ENCODE results near the gene TSPAN10. TPM values are rescaled to one million over a fixed set of nuclear protein-coding genes. Genes with fewer than 3 reads are reported as not detected.

The TSPAN10 gene
- polyA plus RNA-seq, 1 experiment, result 0.92 TPM

DNA sequence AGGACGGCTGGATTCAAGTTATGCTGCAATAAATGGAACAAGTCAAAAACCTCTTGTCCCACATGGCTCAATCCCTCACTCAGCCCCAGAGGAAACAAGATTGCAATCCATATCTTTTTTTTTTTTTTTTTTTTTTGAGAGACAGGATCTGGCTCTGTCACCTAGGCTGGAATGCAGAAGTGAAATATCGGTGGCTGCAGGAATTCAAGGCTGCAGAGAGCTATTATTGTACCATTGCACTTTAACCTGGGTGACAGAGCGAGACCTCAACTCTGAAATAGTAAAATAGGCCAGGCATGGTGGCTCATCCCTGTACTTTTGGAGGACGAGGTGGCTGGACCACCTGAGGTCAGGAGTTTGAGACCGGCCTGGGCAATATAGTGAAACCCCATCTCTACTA is 22.0 kb downstream of the TSPAN10 start:
- ChIA-PET CTCF (no interaction called here), POLR2A (no interaction called here)
- no peak for TF ChIP-seq CTCF (IDR thresholded peaks at IDR 0.05; ENCODE audit: low read depth, low read length)
- H3K9me3 ChIP-seq (ENCODE audit: control insufficient read depth, insufficient read depth, low read length), result no peaks in the 10 kb centered on the region; the same call in 1 of the 2 replicates
- DNase-seq (ENCODE audit: low read depth, low spot score), result no peak
- no peak overlapping the region for H3K27ac ChIP-seq (ENCODE audit: low read depth, low read length)
- no peaks in the 10 kb centered on the region for H3K27me3 ChIP-seq (ENCODE audit: control insufficient read depth, insufficient read depth, low read length)
- no peak overlapping the region for H3K4me3 ChIP-seq (ENCODE audit: low read depth, low read length)

GRCh38 chr17:81660441-81660840 is 23.4 kb downstream of the TSPAN10 start:
- no peak for TF ChIP-seq CTCF (IDR thresholded peaks at IDR 0.05; ENCODE audit: low read depth, low read length)
- ChIA-PET POLR2A (interaction anchor here (0.6 kb wide), 1 partner anchor 33 kb away, joined by 3 read pairs; no protein-coding TSS in a partner anchor), CTCF (no interaction called here)
- H3K9me3 ChIP-seq (ENCODE audit: control insufficient read depth, insufficient read depth, low read length), result no peaks in the 10 kb centered on the region; the same call in 1 of the 2 replicates
- no peak for DNase-seq (ENCODE audit: low read depth, low spot score)
- H3K27me3 ChIP-seq (ENCODE audit: control insufficient read depth, insufficient read depth, low read length), result no peaks in the 10 kb centered on the region
- H3K27ac ChIP-seq (ENCODE audit: low read depth, low read length), result no peak overlapping the region
- no peak overlapping the region for H3K4me3 ChIP-seq (ENCODE audit: low read depth, low read length)

DNA sequence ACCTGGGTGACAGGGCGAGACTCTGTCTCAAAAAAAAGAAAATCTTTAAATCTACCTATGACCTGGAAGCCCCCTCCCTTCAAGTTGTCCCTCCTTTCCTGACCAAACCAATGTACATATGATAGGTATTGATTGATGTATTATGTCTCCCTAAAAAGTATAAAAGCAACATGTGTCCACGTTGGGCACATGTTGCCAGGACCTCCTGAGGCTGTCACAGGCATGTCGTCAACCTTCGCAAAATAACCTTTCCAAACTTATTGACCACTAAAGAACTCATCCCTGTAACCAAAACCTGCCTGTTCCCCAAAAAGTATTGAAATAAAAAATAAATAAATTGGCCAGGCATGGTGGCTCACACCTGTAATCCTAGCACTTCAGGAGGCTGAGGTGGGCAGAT is 25.0 kb downstream of the TSPAN10 start:
- TF ChIP-seq CTCF (IDR thresholded peaks at IDR 0.05; ENCODE audit: low read depth, low read length), result no peak
- no peaks in the 10 kb centered on the region for H3K27me3 ChIP-seq (ENCODE audit: control insufficient read depth, insufficient read depth, low read length)
- CTCF ChIA-PET, result no interaction called here
- no peak overlapping the region for H3K27ac ChIP-seq (ENCODE audit: low read depth, low read length)
- DNase-seq (ENCODE audit: low read depth, low spot score), result no peak
- H3K4me3 ChIP-seq (ENCODE audit: low read depth, low read length), result no peak overlapping the region
- POLR2A ChIA-PET, result interaction anchor here (0.6 to 0.9 kb wide), 2 partner anchors 21 to 274 kb away, joined by 3 read pairs; partner anchors contain the start of genes ARL16 and HGS
- H3K9me3 ChIP-seq (ENCODE audit: control insufficient read depth, insufficient read depth, low read length), result no peaks in the 10 kb centered on the region; the same call in 1 of the 2 replicates

DNA sequence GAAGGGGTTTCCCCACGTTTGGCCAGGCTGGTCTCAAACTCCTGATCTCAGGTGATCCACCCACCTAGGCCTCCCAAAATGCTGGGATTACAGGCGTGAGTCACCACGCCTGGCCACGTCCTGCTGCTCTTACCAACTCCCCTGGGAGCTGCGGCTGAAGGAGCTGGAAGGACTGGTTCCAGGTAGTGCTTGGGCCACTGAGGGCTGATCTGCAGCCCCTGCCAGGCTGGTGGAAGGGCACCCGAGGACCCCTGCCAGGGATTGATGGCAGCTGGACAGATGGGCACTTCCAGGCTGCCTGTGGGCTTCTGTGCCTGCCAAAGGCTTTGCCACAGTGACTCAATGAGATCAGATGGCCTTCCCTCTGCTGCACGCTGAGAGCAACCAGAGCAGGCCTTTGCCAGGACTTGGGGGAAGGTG is 27.1 kb downstream of the TSPAN10 start:
- no peak for DNase-seq (ENCODE audit: low read depth, low spot score)
- H3K27me3 ChIP-seq (ENCODE audit: control insufficient read depth, insufficient read depth, low read length), result no peaks in the 10 kb centered on the region
- no peak overlapping the region for H3K4me3 ChIP-seq (ENCODE audit: low read depth, low read length)
- no peak overlapping the region for H3K27ac ChIP-seq (ENCODE audit: low read depth, low read length)
- CTCF ChIA-PET, result no interaction called here
- no peak for TF ChIP-seq CTCF (IDR thresholded peaks at IDR 0.05; ENCODE audit: low read depth, low read length)
- POLR2A ChIA-PET, result no interaction called here
- H3K9me3 ChIP-seq (ENCODE audit: control insufficient read depth, insufficient read depth, low read length), result no peaks in the 10 kb centered on the region; the same call in 1 of the 2 replicates

DNA sequence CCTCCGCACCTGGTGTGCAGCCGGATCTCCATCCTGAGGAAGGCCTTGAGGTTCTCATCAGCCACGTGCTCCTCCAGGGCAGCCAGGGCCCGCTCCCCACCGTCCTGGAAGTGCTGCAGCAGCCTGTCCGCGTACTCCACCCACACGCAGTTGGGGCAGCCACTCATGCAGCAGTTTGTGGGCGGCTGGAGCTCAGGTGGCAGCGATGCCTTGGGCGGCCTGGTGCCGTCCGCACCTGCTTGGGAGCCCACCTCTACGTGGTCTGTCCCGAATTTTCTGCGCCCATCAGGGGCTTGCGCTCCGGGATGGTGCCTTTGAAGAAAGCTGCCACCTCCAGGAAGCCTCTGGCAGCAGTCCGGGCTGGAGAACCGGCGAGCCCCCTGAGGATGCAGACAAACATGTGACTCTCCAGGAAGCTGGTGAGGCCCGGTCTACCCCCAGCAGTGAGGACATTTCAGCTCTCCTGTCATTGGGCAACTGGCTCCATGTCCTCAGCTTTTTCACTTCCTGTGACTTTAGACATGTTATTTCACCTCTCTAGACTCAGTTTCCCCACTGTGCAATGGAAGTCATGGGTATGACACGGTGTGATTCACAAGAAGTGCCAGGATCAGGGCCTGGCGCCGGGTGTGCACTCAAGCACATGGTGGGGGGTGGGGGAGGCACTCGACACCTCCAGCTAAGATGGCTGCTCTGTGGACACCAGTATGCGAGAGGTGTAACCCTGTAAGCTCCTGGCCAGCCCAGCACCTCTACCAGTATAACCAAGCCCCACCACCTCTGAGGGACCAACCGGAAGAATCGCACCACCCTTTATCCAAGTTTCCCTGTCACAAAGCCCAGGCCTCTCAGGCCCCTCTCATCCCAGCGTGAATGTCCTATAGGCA is 28.5 kb downstream of the TSPAN10 start:
- ChIA-PET POLR2A (interaction anchor here (0.8 to 1.8 kb wide), 4 partner anchors 13 to 29 kb away, joined by 3 to 7 read pairs (median 4); partner anchors contain the start of genes ARL16, HGS and NPLOC4), CTCF (interaction anchor here (1.1 to 1.2 kb wide), 2 partner anchors 10 to 64 kb away, joined by 3 to 4 read pairs; no protein-coding TSS in a partner anchor)
- peak overlapping the region; percentile 61 for H3K27ac ChIP-seq (ENCODE audit: low read depth, low read length)
- DNase-seq (ENCODE audit: low read depth, low spot score), result no peak
- no peaks in the 10 kb centered on the region; the same call in 1 of the 2 replicates for H3K9me3 ChIP-seq (ENCODE audit: control insufficient read depth, insufficient read depth, low read length)
- peak overlapping the region; percentile 85 for H3K4me3 ChIP-seq (ENCODE audit: low read depth, low read length)
- TF ChIP-seq CTCF (IDR thresholded peaks at IDR 0.05; ENCODE audit: low read depth, low read length), result no peak
- H3K27me3 ChIP-seq (ENCODE audit: control insufficient read depth, insufficient read depth, low read length), result no peaks in the 10 kb centered on the region

Measured in AG04450 (cell line).